ENCODE results near the gene KICS2.

The KICS2 gene

DNA sequence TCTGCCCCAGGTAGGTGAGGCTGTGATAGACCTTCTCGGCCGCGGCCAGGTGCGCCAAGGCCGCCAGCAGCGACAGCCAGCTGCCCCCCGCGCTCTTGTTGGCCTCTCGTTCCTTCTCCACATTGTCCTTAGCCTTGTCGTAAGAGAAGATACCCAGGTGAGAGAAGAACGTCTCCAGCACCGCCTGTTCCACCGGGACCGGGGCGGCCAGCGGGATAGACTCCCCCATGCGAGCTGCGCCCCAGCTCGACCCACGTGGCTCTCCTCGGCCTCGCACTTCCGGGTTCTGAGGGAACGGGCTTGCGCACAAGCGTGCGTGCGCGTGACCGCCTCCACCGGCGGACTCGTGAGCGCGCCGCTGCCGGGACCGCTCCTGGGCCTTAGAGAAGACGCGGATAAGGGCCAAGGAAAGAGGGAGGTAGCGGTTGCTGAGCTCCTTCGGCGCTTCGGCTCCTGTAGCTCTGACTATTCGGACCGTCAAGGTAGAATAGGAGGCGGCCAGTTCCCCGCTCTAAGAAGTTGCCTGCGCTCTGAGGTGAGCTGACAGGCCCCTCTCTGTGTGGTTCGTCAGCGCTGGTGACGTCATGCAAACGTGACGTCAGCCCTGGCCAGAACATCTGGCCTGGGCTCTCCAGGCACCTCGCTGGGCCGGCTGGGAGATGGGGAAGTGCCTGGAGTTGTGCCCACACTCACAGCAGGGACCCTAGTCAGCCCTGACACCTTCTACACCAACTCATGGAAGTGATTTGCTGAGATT is at the start of gene KICS2:
Gene KICS2 (minus strand): TSS at position 288 of the 757 bp plus-strand sequence. CDS start 59 bp downstream, at position 229.
- in situ Hi-C loops (cut with HindIII; ENCODE audit: low sequenced_read_pairs) = no loop called here

DNA sequence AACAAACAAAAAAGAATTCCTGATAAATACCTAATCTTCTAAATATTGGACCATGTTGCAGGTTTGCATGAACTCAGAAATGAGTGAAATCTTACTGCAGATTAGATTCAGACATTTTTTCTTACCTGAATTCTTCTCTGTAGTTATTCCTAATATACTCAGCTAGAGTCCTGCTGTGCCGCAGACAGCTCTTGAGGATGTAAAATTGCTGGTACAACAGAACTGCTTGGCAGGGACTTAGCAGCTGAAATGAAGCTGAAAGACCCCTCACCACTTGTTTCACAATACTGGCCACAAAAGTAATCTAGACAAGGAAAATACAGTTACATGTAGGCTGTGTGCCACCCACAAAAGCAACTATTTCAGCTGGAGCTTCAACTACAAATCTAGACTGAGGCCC is 48.3 kb upstream of the KICS2 start:
- in situ Hi-C loops (cut with HindIII; ENCODE audit: low sequenced_read_pairs) = loop anchor here (25.0 kb wide), 1 partner anchor 458 kb away; no protein-coding TSS in a partner anchor

DNA sequence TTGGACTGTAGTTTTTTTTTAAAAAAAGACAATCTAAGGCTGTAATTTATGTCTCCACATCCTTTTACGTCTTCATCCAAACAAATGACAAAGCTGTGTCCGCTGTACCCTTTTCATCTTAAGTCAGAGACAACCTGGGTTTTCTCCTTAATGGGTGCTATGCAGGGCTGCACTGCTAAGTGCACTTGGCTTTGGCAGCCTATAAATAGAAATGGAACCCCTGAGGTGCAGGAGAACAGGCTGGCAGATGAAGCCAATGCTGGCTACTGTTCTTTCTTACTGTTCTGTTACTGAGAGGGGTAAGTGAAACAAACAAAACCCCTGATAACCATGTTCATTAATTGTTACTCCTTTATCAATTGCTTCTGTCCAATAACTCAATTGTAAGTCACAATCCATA is 47.1 kb upstream of the KICS2 start:
- in situ Hi-C loops (cut with HindIII; ENCODE audit: low sequenced_read_pairs) = loop anchor here (25.0 kb wide), 1 partner anchor 457 kb away; no protein-coding TSS in a partner anchor

DNA sequence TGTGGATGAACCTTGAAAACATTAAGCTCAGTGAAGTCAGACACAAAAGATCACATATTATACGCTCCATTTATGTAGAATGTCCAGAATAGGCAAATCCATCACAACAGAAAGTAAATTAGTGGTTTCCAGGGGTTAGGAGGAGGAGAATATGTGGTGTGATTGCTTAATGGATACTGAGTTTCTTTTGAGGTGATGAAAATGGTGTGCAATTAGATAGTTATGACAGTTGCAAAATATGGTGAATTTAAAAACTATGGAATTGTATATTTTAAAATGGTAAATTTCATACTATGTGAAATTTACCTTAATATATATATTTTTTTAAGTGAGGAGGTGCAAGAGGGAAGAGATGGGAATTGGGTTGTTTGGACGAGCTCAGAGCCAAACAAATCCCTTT is 46.3 kb upstream of the KICS2 start:
- in situ Hi-C loops (cut with HindIII; ENCODE audit: low sequenced_read_pairs) = loop anchor here (25.0 kb wide), 1 partner anchor 456 kb away; no protein-coding TSS in a partner anchor

DNA sequence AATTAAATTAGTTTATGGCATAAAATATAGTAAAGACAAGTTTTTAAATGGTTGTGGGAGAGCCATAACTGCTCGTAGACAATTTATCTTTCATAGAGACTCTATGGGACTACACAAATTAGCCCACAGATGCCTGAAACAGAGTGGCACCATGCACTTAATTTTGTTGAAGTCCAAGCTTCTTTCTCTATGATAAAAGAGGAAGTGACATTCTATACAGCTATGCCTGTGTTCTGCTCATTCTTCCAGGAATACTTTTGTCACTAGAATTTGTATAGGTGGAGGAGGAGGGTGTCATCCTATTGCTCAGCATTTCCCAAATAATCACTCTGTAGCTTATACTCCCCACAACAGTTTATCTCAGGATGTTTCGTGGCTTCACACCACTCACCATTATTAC is 43.7 kb upstream of the KICS2 start:
- in situ Hi-C loops (cut with HindIII; ENCODE audit: low sequenced_read_pairs) = loop anchor here (25.0 kb wide), 1 partner anchor 454 kb away; no protein-coding TSS in a partner anchor

DNA sequence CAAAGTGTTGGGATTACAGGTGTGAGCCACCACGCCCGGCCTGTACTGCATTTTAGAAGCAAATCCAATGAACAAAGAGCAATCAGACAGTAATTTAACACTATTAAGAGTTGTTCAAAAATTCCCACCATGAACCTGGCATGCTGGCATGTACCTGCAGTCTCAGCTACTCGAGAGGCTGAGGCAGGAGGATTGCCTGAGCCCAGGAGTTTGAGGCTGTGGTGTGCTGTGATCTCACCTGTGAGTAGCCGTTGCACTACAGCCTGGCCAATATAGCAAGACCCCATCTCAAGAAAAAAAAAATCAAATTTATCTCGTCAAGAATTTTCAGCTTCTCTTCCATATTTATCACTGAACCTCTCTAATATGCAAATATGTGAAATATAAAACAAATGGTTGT is 39.7 kb upstream of the KICS2 start:
- in situ Hi-C loops (cut with HindIII; ENCODE audit: low sequenced_read_pairs) = loop anchor here (25.0 kb wide), 1 partner anchor 450 kb away; no protein-coding TSS in a partner anchor

DNA sequence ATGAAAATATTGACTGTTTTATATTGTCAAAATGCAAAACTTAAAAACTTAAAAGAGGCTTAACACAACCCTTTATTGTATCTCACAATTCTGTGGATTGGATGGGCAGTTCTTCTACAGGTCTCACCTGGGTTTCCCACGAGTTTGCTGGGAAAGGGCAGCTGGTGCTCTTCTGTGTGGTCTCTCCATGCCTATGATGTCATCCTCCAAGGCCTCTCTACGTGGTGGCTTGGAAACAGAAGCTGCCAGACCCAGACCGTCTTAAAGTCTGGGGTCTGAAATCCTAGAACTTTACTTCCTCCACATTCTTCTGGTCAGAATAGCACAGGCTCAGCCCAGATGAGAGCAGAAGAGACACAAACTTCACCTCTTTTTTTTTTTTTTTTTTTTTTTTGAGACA is 36.5 kb upstream of the KICS2 start:
- in situ Hi-C loops (cut with HindIII; ENCODE audit: low sequenced_read_pairs) = loop anchor here (25.0 kb wide), 1 partner anchor 446 kb away; no protein-coding TSS in a partner anchor

DNA sequence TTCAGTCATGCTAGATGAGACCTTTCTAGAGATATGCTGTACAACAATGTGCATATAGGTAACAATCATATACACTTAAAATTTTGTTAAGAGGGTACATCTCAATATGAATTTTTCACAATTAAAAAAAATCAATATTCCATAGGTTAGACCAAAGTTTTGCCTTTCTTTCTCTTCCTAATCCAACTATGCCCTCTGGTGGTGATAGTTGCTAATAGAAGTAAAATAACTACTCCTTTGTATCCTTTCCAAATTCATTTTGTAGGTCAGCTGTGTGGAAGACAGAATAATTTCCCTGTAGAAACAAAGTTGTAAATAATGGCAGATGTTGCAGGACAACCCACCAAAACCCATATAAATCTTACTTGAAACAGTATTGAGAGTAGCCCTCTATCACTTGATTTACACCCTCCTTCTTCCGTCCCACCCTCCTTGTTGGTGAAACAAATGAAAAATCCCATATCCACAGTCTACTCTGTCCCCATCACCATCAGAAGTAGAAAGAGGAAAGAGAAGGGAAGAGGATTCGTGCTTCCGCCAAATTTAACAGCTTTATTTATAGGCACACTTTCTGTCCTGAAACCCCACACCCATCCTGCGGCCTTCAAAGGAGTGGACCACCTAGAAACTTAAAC is 34.2 kb upstream of the KICS2 start:
- in situ Hi-C loops (cut with HindIII; ENCODE audit: low sequenced_read_pairs) = loop anchor here (25.0 kb wide), 1 partner anchor 444 kb away; no protein-coding TSS in a partner anchor

DNA sequence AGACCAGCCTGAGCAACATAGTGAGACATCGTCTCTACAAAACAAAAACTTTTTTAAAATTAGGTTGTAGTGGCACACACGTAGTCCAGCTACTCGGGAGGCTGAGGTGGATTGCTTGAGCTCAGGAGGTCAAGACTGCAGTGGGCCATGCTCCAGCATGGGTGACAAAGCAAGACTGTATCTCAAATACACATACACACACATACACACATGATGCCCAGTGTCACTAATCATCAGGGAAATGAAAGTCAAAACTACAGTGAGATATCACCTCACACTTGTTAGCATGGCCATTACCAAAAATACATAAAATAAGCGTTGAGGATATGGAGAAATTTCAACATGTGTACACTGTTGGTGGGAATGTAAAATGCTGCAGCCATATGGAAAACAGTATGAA is 33.2 kb upstream of the KICS2 start:
- in situ Hi-C loops (cut with HindIII; ENCODE audit: low sequenced_read_pairs) = loop anchor here (25.0 kb wide), 1 partner anchor 443 kb away; no protein-coding TSS in a partner anchor

DNA sequence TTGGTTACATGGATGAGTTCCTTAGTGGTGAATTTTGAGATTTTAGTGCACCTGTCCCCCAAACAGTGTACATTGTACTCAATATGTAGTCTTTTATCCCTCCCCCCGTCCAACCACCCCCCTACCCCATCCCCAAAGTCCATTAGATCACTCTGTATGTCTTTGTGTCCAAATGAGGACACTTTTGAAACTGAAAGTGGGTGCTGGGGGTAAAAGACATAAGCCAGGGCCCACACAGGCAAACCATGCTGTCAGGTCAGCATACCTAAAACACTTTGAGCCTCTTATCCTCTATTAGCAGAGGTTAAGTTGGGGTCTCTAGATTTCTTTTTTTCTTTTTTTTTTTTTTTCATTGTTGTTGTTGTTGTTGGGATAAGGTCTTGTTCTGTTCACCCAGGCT is 31.3 kb upstream of the KICS2 start:
- in situ Hi-C loops (cut with HindIII; ENCODE audit: low sequenced_read_pairs) = loop anchor here (25.0 kb wide), 1 partner anchor 441 kb away; no protein-coding TSS in a partner anchor

DNA sequence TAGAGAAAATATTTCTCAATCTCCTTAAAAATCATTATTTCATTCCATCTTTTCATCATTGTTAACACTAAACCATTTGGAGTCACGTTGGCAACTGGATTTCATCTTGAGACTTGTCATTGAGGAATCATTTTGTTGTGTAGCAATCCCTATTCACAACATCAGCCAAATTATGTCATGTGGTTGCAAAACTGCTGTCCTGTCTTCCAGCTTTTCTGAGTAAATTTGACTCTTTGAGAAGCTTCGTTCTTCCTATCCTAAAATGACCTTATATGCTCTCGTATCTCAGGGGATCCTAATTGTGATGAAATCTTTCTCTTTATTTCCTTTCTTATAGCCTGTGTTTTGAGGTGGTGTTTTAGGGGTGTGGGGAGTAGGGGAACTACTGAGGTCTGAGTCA is 30.6 kb upstream of the KICS2 start:
- in situ Hi-C loops (cut with HindIII; ENCODE audit: low sequenced_read_pairs) = loop anchor here (25.0 kb wide), 1 partner anchor 440 kb away; no protein-coding TSS in a partner anchor

DNA sequence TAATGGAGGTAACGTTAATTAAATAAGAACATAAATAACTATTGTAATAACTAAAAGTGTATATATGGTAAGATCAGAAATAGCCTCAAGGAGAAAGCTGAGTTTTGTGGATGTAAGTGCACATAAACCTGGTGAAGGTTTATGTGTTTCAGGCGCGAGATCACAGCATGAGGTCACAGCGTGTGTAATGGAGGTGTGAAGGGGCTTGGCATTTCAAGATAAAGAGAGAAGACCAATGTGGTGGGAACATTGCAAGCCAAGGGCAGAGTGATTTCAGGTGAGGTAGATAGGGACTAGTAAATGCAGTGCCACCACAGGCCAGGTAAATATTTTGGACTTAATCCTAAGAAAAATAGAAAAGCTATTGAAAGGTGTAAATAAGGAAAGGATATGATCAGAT is 21.7 kb upstream of the KICS2 start:
- in situ Hi-C loops (cut with HindIII; ENCODE audit: low sequenced_read_pairs) = no loop called here

DNA sequence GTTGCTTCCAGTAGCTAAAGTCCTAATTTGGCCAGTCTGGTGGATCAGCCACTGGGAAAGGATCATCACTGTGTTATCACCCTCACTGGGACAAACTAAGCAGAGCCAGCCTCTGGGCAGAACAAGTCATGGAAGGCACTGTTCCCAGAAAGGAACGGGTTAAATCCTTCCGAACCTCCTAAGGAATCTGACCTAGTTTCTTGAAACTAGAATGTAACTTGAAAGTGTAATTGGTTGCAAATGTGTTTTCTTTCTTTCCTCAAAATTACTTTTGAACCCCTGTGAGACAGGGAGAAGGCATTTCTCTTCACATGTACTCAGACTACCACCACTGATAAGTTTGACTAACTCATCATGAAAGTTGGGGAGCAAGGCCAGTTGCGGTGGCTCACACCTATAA is 18.7 kb upstream of the KICS2 start:
- in situ Hi-C loops (cut with HindIII; ENCODE audit: low sequenced_read_pairs) = no loop called here

DNA sequence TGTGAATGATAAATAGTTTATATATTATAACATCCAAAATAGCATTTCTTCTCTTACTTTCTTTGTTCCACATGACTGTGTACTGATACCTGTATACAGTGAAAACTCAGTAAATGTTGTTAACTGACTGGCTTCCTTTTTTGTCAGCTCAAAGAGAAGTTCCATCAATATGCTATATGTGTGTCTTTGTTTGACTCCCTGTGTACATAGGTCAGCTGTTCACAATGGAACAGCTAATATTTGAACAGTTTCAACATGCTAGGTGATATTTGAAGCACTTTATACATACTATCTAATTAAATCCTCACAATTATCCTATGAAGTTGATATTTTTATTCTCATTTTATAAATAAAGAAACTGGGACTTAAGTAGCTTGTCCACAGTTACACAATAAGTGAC is 15.3 kb upstream of the KICS2 start:
- in situ Hi-C loops (cut with HindIII; ENCODE audit: low sequenced_read_pairs) = no loop called here

DNA sequence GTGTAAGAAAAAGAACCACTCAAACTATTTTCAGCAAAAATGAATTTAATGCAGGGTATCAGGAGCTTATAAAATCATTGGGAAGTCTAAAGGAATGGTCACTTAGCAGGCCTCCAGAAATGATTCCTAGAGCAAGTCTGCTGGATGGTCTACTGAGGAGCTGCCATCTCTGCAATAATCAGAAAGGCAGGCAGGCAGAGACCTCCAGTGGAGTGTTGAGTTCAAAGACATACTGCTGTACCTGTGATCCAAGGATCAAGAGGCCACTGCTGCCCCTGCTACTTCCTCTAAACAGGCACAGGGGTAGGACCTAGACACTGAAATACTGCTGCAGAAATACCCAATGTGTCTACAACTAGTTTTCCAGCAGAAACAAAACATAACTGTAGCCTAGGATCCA is 14.5 kb upstream of the KICS2 start:
- in situ Hi-C loops (cut with HindIII; ENCODE audit: low sequenced_read_pairs) = no loop called here

DNA sequence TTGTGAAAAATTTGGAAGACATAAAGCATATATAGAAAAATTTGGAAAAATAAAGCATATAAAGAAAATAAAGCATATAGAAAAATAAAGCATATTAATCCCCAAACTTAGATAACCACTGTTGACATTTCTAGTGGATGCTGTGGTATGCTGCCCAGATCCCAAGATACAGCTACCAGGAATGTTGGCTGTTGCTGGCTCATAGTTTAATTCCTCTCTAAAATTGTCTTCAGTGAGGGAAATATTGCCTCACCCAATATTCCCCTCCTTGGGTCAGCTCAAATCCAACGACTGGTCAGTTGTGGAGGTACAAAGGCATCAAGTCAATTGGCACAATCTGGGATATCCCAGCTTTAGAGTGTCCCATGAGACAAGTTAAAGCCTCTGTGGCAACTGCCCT is 10.1 kb upstream of the KICS2 start:
- in situ Hi-C loops (cut with HindIII; ENCODE audit: low sequenced_read_pairs) = no loop called here

DNA sequence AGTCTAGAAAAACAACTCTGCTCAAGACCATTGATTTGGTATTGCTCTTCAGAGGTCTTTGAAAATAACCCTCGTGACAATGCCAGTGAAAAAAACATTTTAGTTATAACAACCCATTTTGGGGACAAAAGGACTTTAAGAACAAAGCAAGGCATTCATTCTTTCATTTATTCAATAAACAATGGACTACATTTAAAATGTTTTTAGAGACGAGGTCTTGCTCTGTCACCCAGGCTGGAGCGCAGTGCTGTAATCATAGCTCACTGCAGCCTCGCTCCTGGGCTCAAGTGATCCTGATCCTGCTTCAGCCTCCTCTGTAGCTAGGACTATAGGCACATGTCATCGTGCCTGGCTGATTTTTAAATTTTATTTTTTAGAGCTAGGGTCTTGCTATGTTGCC is 7.7 kb upstream of the KICS2 start:
- in situ Hi-C loops (cut with HindIII; ENCODE audit: low sequenced_read_pairs) = no loop called here

DNA sequence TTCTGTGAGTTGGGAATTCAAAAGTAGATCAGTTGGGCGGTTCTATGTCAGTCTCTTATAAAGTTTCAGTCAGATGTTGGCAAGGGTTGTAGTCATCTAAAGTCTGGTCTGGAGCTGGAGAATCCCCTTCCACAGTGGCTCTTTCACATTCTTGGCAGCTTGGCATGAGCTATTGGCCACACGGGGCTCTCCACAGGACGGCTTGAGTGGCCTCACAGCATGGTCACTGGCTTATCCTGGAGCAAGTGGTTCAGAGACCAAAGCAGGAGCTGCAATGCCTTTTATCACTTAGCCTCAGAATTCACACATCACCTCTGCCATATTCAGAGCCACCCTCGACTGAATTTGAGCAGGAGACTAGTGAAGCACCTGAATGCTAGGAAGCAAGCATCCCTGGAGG is 7.1 kb upstream of the KICS2 start:
- in situ Hi-C loops (cut with HindIII; ENCODE audit: low sequenced_read_pairs) = no loop called here

DNA sequence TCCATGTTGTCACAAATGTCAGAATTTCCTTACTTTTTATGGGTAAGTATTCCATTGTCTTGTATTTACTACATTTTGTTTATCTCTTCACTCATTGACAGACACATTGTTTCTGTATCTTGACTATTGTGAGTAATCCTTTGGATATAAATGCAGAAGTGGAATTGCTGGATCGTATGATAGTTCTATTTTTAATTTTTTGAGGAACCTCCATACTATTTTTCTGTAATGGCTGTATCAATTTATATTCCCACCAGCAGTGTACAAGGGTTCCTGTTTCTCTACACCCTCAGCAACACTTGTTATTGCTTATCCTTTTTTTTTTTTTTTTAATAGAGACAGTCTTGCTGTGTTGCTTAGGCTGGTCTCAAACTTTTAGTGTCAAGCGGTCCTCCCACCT is 3.5 kb upstream of the KICS2 start:
- in situ Hi-C loops (cut with HindIII; ENCODE audit: low sequenced_read_pairs) = no loop called here

DNA sequence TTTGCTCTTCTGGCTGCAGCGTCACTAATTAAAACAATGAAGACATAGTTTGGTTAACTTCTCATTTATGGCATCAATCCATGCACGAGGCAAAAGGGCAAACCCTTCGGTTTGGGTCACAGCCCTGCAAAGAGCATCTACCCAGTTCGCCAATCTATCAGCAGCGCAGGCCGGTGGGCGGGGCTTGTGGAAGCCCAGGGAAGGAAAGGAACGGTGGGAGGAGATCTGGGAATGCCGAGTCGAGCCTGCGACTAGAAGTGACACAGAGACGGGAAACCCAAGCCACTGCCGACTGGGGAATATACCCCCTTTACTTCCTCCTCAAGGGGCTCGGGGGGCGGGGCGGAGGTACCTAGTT is 466 bp downstream of the KICS2 start:
- in situ Hi-C loops (cut with HindIII; ENCODE audit: low sequenced_read_pairs) = no loop called here

DNA sequence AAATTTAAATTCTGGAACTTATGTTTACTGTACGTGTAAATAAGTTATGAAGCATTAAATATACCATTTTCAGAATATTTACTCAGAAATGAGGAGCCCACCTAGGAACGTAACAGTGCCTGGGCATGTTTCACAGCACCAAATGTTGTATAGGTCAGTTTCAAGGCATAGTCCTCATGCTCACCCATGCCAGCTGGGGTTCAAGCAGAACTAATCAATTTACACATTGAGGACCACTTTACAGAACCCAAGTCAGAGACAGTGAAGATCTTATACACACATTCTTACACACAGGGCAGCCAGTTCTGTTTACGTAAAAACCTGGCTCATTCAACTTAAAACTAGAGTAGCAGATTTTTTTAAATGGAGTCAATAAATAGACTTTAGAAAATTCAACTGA is 2.0 kb downstream of the KICS2 start:
- in situ Hi-C loops (cut with HindIII; ENCODE audit: low sequenced_read_pairs) = no loop called here

DNA sequence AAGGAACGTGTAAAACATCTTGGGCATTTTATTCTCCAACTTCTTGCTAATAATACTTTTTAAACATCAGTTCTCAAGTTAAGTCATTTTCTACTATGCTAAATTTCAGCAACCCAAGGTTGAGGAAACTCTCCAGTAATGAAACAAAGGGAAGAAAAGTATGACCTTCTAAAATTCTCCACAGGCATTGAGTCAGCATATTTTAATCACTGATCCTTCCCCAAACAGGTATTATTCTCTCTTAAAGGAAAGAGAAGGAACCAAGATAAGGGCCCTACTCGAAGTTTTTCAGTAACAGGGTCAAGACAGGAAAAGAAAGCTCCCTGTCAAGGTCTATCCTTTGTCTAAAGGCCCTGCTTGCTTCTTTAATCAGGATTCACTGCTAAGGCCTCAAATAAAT is 3.0 kb downstream of the KICS2 start:
- in situ Hi-C loops (cut with HindIII; ENCODE audit: low sequenced_read_pairs) = no loop called here

Measured in DLD1 (cell line).